ENCODE measurements around the gene UTP15. TPM values are rescaled to one million over a fixed set of nuclear protein-coding genes. Genes with fewer than 3 reads are reported as not detected.

The UTP15 gene, protein sequence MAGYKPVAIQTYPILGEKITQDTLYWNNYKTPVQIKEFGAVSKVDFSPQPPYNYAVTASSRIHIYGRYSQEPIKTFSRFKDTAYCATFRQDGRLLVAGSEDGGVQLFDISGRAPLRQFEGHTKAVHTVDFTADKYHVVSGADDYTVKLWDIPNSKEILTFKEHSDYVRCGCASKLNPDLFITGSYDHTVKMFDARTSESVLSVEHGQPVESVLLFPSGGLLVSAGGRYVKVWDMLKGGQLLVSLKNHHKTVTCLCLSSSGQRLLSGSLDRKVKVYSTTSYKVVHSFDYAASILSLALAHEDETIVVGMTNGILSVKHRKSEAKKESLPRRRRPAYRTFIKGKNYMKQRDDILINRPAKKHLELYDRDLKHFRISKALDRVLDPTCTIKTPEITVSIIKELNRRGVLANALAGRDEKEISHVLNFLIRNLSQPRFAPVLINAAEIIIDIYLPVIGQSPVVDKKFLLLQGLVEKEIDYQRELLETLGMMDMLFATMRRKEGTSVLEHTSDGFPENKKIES
- total RNA-seq: 10 to 100 TPM; 25.7 to 44.8 TPM

DNA sequence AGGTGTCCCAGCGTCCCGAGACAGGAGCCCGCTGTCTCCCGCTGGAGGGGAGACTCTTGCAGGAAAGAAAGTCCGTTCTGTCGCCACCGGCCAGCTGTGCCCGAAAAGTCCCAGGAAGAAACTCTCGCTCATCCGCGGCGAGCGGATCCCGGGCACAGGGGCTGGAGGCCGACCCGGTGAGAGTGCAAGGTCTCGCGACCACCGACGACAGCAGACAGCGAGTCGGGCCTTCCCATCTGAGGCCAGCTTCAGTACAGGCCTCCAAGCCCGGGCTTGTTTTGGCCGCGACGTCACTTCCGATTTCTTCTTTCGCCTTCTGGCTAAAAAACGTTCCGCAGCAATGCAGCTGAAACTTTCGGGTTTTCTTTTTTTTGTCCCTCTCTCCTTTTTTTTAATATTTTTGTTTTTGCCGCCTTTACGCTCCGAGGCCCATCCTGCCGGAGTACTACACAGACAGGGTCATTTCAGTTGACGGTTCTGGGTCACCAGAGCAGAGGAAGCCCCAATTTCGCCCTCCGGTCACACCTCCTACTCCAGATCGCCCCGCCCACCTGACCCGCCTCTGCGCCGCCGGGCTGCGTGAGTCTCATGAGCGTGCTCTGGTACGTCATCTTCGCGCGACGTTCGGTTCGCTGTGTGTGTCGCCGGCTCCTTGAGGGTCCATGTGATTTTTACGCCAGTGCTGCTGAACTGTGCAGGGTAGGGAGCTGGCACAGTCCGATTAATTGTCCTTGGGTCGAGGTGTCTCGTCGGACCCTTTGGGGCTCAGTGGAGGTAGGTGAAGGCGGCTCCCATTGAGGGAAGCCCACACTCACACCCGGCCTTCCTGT is at the start of gene UTP15, which contains the start of gene ANKRA2:
Gene UTP15 (plus strand): TSS at position 605 of the 830 bp plus-strand sequence. CDS start 1,602 bp downstream, outside the sequence.
Gene ANKRA2 (minus strand): TSS at position 501 of the 830 bp plus-strand sequence. CDS start 2,758 bp downstream, outside the sequence.
- H3K27ac Mint-ChIP-seq: peak within 1 kb of the TSS; percentile 93 to 99
- peak; percentile 96 to 97 for ATAC-seq
- peak; percentile 97 for DNase-seq (ENCODE audit: low spot score in 2 of 2)
- H3K9me3 Mint-ChIP-seq: no peaks in the 10 kb centered on the region
- H3K36me3 Mint-ChIP-seq: peaks cover 19 to 25% of the 10 kb centered on the region in 2 donors

DNA sequence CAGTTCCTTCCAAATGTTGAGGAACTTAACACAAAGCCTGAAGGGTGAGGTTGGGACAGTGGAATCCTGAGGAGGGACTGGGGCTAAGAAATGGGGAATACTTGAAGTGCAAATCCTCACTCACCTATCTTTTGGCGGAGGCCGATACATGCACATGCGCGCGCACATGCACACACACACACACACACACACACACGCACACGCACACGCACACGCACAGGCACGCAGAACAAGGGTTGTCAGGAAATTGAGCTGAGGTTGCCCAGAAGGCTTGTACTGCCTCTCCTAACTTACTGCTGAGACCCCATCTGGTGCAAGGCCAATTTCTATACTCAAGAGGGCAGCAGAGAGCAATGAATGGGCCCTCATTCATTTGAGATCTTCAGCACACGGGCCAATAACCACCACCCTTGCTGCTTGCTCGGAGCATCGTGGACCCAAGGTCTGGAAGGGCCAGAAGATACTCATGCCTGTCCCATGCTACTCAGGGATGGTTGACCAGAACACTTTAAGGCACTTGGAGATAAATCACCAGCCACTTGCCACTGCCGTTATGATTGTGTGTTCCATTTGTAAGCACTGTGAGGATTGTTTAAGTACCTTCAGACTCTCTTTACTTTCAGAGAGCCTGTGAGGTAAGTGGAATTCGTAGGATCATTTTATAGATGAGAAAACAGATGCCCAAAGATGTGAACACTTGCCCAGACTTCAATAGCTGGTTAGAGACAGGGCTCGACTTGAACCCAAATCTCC is 45.8 kb upstream of the UTP15 start:
- Mint-ChIP-seq H3K36me3 (no peaks in the 10 kb centered on the region), H3K9me3 (no peaks in the 10 kb centered on the region), H3K27ac (peak overlapping the region in 1 of 2 donors; percentile 93)
- ATAC-seq: peak; percentile 99
- DNase-seq (ENCODE audit: low spot score in 2 of 2): peak; percentile 60 to 73

DNA sequence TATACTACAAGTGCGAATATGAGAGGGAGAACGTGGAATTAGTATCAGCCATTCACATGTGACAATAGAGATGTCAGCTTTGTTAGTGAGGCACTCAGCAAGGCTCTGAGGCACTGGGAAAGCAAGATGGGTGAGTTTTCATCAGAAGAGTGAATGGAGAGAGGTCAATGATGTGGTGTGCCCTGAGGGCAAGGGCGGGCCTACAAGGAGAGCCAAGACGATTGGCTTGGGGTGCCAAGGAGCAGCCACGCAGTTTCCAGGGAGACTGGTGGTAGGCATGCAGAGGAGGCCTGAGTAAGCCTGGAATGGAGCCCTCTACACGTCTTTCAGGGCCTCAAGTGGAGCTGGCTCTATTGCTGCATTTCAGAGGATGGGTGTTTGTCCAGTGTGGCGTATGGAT is 42.6 kb upstream of the UTP15 start:
- DNase-seq (ENCODE audit: low spot score in 2 of 2) (no peak), ATAC-seq (no peak)
- Mint-ChIP-seq H3K9me3 (no peaks in the 10 kb centered on the region), H3K36me3 (no peaks in the 10 kb centered on the region), H3K27ac (no peak overlapping the region)

DNA sequence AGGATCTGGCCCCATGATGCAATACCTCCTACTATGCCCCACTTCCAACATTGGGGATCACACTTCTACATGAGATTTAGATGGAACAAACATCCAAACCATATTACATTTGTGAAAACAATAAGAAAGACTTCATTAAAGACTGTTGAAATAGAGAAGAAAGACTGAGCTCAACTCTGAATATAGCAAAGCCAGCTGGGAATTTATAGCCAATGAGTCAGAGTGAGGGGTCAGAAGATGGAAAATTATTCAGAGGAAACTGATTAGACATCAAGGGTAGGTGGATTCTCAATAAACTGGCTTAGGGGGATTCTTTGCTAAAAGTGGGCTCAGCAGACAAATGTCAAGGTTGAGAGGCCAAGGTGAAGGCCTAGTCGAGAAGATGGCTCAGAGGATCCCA is 41.7 kb upstream of the UTP15 start:
- Mint-ChIP-seq H3K27ac (no peak overlapping the region), H3K36me3 (no peaks in the 10 kb centered on the region), H3K9me3 (no peaks in the 10 kb centered on the region)
- DNase-seq (ENCODE audit: low spot score in 2 of 2): no peak
- no peak for ATAC-seq

DNA sequence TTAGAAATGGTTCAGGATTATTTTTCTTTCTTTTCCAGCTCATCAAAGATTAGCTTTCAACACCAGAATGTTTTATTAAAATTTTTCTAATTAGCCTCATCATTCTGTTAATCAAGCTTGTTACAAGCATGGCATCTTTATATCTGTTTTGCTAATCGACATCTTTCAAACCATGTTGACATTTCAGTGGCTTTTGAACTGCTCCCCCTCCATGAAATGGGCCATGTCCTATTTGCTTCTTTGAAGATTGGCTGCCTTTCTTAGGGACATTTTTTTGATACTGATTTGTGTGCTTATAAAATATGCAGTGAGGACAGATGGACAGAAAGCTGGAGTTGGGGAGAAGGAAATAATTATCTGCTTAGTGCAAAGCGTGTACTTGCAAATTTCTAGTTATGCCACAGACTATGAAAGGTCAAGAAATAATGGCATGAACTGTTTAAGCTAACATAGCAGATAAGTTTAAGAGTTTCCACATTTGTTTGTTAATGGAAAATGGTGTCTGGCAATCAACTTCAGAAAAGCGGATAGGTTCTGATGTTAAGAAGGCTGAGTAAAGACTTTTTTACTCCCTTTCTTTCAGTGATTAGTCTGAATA is 39.8 kb upstream of the UTP15 start:
- Mint-ChIP-seq H3K9me3 (no peaks in the 10 kb centered on the region), H3K27ac (no peak overlapping the region), H3K36me3 (no peaks in the 10 kb centered on the region)
- ATAC-seq: no peak
- no peak for DNase-seq (ENCODE audit: low spot score in 2 of 2)

DNA sequence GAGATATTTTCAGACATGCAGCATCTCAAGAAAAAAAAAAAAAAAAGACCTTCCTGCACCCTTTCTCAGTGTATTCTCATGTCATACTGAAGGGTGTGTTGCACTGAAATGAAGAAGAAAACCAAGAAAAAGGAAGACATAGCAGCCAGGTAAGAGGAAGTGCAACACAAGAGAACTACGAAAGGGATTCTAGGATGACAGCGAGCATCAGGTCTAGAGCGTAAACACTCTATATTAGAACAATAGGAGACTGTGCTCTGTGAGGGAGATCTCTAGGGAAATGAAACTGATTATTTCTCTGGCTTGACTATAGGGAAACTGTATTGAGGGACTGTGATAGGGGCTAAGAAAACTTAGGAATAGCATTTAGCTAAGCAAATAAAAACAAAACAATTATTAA is 37.3 kb upstream of the UTP15 start:
- DNase-seq (ENCODE audit: low spot score in 2 of 2) (no peak), ATAC-seq (no peak)
- no peak overlapping the region for H3K27ac Mint-ChIP-seq
- H3K36me3 Mint-ChIP-seq: no peaks in the 10 kb centered on the region
- no peaks in the 10 kb centered on the region for H3K9me3 Mint-ChIP-seq

DNA sequence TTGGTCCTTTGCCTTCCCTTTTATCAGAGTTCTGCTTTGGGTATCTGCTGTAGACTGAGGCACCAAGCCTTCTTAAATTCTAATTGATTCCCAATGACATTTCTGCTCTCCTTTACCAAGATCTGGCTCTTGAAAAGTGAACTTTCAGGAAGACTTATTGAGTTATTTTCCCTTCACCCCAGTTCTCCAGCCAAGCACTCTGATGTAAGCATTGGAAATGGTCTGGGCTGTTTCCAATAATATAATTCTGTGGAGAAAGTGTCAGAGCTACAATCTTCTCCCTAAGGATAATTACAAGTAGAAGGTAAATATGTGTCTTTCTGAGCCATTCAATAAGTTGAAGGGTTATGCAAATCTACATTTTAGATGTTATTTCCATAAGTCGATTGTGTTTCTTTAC is 36.5 kb upstream of the UTP15 start:
- Mint-ChIP-seq H3K9me3 (no peaks in the 10 kb centered on the region), H3K27ac (no peak overlapping the region), H3K36me3 (no peaks in the 10 kb centered on the region)
- DNase-seq (ENCODE audit: low spot score in 2 of 2) (no peak), ATAC-seq (no peak)

DNA sequence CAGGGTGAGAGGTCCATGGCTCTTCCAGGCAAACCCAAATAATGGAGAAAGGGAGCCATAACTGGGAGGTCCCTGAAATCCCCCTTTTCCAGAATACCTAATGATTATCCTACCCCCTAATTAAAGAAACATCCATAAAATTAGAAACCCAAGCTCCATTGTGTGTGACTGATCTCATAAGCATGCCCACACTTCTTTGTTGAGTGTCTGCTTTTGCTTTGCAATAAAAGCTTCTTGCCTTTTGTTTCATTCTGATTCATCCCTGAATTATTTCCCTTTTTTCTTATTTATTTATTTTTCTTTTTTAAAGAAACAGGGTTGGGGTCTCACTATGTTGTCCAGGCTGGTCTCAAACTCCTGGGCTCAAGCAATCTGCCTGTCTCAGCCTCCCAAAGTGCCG is 34.2 kb upstream of the UTP15 start:
- DNase-seq (ENCODE audit: low spot score in 2 of 2): no peak
- Mint-ChIP-seq H3K27ac (no peak overlapping the region), H3K36me3 (no peaks in the 10 kb centered on the region), H3K9me3 (no peaks in the 10 kb centered on the region)
- no peak for ATAC-seq

DNA sequence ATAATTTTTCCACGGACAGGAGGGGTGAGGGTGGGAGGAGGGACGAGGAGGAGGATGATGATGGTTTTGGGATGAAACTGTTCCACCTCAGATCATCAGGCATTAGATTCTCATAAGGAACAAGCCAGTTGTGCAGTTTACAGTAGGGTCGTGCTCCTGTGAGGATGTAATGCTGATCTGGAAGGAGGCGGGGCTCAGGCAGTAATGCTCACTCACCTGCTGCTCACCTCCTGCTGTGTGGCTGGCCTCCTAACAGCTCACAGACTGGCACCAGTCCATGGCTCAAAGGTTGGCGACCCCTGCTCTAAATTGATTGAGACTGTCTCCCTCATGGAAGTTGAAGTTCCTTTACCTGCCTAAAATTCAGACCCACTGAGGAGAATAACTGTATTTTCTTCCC is 33.3 kb upstream of the UTP15 start:
- DNase-seq (ENCODE audit: low spot score in 2 of 2): no peak
- no peaks in the 10 kb centered on the region for H3K36me3 Mint-ChIP-seq
- no peak overlapping the region for H3K27ac Mint-ChIP-seq
- H3K9me3 Mint-ChIP-seq: no peaks in the 10 kb centered on the region
- ATAC-seq: no peak

DNA sequence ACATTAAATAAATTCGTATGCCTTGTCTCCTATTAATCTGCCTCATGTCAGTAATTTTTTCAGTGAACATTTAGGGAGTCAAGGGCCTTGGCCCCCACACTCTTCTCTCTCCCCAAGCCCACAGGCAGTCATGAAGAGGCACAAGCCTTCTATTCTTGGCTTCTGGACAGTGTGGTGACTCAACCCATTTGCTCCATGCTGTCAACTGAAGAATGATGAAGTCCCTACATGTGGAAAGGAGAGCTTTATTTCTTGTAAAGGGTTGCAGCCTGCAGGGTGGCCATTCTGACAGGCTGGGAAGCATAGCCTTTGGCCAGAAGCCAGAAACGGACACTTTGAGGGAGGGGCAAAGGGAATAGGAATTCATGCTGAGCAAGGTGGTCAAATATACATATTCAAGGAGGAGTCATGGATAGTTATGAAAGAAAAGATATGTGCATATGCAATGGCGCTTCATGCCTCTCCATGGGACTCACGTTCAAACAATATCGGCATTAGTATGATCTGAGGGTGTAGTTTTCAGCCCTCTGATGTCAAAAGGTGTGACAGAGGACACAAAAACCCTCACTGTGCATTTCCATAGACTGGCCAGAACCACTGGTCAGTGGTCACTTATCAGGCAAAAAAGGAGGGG is 31.4 kb upstream of the UTP15 start:
- ATAC-seq: no peak
- Mint-ChIP-seq H3K27ac (no peak overlapping the region), H3K9me3 (no peaks in the 10 kb centered on the region), H3K36me3 (no peaks in the 10 kb centered on the region)
- DNase-seq (ENCODE audit: low spot score in 2 of 2): no peak

DNA sequence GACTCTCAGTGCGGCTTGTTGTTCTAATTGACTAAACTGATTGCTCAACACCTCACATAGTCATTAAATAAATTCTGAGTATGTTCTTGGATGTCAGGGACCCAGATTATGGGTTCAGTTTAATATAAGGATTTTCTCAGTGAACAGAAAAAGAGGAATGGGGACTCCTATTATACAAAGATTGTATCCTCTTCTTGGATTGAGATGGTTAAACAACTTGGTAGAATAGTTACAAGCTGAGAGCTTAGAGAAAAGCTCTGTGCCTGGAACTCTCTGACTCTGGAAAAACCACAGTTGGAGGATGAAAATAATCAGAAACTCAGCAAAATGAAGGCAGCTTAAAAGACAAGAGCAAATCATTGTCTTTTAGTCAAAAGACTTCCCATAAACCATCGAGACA is 30.6 kb upstream of the UTP15 start:
- DNase-seq (ENCODE audit: low spot score in 2 of 2): no peak
- no peak for ATAC-seq
- Mint-ChIP-seq H3K36me3 (no peaks in the 10 kb centered on the region), H3K27ac (no peak overlapping the region), H3K9me3 (no peaks in the 10 kb centered on the region)

DNA sequence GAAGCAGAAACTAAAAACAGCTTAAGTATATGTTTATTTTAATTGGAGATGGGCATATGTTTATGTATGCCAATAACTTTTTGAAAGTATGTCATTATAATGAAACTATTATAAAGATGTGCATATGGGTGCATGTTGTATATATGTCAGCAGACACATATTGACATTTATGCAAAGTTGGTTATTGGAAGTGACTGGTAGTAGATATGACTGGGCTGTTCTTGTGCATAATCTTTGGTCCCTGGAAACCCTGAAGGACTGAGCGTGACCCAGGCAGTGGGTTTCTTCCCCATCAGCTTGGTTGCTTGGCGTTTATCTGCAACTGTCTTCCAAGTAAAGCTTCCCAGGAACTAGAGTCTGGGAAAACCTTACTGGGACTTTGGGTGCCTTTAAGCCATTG is 25.8 kb upstream of the UTP15 start:
- no peak for DNase-seq (ENCODE audit: low spot score in 2 of 2)
- H3K27ac Mint-ChIP-seq: no peak overlapping the region
- H3K36me3 Mint-ChIP-seq: no peaks in the 10 kb centered on the region
- no peak for ATAC-seq
- H3K9me3 Mint-ChIP-seq: no peaks in the 10 kb centered on the region

DNA sequence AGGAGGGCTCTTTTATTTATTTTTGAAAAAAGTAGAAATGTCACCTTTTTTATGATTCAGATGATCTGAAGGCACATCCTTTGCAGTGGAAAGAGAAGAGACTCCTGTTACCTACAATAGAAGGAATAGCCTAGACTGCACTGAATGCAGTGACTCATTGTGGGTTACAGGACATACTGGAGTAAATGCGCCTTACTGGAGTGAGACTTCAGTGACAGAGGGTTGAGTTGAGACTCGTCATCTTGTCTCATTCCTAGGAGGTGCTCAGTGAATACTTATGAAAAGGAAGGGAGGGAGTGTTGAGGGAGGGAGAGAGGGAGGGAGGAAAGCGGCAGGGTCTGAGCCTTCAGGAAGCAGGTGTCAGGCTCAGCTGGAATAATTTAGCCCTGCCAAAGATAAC is 25.4 kb upstream of the UTP15 start:
- no peaks in the 10 kb centered on the region for H3K9me3 Mint-ChIP-seq
- DNase-seq (ENCODE audit: low spot score in 2 of 2): no peak
- no peaks in the 10 kb centered on the region for H3K36me3 Mint-ChIP-seq
- peak in 1 of 2 donors; percentile 11 for ATAC-seq
- H3K27ac Mint-ChIP-seq: no peak overlapping the region

DNA sequence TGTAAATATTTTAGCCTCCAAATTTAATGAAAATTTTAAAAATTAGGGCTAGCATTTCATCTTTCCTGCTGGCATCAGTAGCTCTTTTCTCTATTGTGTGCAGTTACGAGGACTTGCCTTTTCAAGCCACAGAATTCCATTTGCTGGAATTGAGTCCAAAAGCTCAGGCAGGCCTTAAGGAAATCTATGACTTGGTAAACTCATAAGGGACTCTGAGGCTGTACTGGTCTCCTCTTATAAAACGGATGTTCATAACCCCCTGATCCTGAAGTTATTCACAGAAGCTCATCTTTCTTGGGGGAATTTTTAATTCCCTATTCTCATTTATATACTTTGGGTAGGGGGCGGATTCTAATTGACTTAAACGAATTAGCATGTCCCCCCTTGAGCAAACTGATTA is 23.5 kb upstream of the UTP15 start:
- no peaks in the 10 kb centered on the region for H3K9me3 Mint-ChIP-seq
- ATAC-seq: no peak
- H3K27ac Mint-ChIP-seq: no peak overlapping the region
- no peak for DNase-seq (ENCODE audit: low spot score in 2 of 2)
- H3K36me3 Mint-ChIP-seq: no peaks in the 10 kb centered on the region

DNA sequence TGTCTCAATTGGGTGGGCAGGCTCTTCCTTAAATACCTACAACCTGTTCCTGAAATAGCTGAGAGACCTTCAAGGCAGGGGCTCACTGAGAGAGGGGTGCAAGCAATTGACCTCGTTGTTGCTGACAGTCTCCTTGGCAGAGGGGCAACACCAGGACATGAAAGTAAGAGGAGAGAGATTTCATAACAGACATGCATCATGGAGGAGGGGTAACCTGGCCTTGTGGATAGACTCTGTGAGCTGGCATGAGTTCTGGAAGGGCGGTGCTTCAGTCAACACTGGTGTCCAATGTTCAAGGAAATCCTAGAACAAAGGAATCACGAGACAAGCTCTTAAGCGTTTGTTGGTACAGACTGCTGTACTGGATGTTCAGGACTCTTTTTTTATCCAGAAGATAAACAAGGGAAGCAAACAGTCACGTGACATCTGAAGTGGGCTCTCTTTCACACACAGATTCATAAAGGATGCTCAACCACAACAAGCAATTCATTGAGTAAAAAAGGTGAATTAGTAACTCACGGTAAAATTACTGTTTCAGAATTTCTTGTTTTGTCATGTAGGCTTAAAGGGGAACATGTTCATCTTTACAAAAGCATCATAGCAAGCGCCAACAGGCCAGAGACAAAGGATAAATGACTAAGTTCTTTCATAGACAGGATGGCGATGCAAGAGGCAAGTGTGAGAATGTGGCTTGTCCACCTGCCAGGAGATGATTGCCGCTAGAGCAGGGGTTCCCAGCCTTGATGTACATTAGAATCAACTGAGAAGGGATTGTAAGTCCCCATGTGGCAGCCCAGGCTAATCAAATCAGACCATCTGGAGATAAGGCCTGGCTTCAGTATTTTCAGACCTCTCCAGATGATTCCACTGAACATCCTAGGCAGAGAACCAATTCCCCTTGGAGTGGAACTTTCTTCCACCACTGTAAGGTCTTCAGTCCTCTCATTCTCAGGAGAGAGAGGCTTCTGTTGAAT is 20.8 kb upstream of the UTP15 start:
- no peaks in the 10 kb centered on the region for H3K36me3 Mint-ChIP-seq
- DNase-seq (ENCODE audit: low spot score in 2 of 2) (no peak), ATAC-seq (no peak)
- no peaks in the 10 kb centered on the region for H3K9me3 Mint-ChIP-seq
- H3K27ac Mint-ChIP-seq: no peak overlapping the region
